CD4-positive, alpha-beta T cell treated with Interleukin-17A for 4 hours (primary cell): Measurements from ENCODE around the gene F12.
A peak's percentile ranks its signal among the peaks of the same experiment; 100 is the strongest.
"Not testable (repeated sequence)": the region's sequence is repeated elsewhere in the genome, so short reads cannot be mapped to it uniquely, and the experiment has no call there.

ENCODE experiments used
- DNase-seq: peaks from one replicate; pipeline ENCODE4 v3.0.0-alpha.2; 2020; ENCODE audit warnings: mixed read lengths

The F12 gene

DNA sequence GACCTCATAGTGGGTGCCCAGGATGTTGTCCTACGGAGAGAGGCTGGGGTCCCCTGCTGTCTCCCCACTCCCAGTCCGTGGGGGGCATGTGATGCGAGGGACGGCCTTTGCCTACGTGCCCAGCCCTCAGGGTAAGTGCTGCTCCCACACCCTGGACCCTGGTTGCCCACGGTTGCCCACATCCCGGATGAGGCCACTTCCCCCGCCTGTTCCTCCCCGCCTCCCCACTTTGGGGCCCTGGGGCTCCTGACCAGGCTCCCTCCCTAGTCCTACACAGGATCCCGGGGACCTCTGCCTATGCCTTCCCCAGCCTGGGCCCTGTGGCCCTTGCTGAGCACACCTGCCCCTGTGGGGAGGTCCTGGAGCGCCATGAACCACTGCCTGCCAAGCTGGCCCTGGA is 23.6 kb downstream of the F12 start:
- DNase-seq, result no peak

DNA sequence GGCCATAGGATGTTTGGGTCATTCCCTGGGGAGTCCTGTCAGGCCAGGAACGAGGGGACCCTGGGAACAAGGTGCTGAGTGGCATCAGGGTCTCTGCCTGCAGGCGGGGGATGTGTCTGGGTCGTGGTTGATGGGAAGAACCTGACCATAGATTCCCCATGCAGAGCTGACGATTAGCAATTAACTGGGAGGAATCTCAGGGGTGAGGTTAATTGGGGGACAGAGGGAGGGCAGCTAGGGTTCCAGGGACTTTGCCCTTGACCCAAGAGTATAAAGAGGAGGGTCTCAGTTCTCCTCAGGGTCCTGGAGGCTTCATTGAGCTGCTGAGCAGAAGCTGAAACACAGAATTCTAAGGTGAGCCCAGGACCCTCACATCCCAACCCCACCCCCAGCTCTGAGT is 25.2 kb downstream of the F12 start, which contains the start of gene SLC34A1:
Gene SLC34A1 (plus strand): TSS at position 301 of the 400 bp plus-strand sequence. CDS start 1,308 bp downstream, outside the sequence.
- no peak for DNase-seq

DNA sequence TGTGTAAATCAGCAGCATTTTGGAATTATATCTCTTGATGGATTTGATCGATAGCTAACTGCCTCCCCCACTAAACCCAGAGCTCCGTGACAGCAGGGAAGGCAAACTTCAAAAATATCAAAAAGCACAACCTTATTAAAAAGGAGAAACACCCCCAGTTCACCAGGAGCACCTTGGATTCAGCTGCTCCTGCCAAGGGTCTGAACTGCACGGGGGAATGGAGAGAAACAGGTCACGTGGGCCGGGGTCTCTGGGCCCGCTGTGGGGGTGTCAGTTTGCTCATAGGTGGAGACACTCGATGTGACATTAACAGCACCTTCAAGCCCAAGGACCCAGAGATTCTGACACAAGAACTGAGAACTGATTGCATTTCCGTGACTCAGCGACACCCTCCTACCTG is 26.2 kb downstream of the F12 start:
- DNase-seq, result no peak

DNA sequence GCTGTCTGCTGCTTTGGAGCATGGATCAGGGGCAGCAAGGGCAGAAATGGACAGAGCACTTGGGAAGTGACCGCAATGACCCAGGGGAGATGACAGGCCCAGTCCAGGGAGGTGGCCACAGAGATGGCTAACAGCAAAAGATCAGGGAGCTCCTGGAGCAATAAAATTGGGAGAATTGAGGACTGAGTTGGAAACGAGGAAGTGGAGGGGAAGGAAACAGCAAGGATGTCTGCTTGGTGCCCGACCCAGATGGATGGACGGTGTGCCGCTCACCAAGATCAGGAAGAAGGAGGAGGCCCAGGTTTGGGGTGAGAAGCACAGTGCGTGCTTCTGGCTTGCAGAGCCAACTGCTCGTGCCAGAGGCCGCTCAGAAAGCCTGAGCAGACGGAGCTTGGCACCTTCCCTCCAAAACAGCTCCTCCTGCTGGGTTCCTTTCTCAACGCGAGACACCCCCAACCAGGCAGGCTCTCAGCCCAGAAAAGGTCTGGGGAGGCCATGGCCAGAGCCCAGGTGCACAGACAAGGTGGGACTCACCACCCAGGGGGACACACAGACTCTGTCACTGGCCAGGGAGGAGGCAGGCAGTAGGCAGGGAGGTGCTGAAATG is 26.8 kb downstream of the F12 start:
- peak; percentile 68 for DNase-seq

DNA sequence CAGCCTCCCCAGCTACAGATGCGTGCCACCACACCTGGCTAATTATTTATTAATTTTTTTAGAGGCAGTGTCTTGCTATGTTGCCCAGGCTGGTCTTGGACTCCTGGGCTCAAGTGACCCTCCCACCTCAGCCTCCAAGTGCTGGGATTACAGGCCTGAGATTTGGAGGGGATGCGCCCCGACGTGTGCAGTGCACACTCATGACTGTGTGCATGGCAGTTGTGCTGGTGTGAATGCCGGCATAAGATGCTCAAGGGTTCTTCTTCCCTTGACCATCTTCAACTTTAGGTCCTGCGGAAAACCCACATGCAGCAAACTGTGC is 28.6 kb downstream of the F12 start:
- DNase-seq, result no peak

DNA sequence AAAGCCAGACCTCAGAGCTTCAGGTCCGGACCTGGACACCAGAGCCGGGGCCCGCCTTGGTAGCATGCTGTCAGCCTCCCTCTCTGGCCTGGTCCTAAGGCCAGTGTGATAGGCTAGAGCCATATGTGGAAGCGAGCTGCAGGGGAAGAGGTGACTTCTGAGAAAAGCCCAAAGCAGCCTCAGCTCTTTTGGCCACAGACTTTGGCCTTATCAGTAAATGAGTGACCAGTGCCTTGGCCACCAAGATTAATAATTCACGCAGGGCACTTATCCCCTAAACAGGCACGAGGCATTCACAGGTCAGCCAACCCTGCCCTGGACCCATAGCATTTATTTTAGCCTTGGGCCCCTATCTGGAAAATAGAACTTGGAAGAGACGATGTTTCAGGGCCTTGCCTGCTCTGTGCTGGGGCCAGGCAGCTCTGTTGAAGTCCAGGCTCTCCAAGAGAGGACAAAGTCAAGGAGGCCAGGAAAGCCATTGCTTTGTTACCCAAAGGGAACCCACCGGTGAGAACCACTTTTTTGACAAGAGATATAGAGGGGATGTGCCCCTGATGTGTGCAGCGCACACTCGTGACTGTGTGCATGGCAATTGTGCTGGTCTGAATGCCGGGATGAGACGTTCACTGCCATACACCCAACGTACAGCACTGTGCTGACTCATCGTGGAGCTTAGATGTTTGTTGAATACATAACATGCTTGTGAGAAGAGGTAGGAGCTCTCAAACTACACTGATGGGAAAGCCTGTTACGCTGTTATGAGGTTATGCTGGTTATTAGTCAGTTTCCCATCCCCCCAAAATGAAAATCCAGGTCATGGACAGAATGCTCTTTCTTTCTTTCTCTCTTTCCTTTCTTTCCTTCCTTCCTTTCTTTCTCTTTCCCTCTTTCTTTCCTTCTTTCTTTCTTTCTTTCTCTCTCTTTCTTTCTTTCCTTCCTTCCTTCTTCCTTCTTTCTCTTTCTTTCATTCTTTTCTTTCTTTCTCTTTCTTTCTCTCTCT is 30.2 kb downstream of the F12 start:
- DNase-seq, result peak; percentile 58

DNA sequence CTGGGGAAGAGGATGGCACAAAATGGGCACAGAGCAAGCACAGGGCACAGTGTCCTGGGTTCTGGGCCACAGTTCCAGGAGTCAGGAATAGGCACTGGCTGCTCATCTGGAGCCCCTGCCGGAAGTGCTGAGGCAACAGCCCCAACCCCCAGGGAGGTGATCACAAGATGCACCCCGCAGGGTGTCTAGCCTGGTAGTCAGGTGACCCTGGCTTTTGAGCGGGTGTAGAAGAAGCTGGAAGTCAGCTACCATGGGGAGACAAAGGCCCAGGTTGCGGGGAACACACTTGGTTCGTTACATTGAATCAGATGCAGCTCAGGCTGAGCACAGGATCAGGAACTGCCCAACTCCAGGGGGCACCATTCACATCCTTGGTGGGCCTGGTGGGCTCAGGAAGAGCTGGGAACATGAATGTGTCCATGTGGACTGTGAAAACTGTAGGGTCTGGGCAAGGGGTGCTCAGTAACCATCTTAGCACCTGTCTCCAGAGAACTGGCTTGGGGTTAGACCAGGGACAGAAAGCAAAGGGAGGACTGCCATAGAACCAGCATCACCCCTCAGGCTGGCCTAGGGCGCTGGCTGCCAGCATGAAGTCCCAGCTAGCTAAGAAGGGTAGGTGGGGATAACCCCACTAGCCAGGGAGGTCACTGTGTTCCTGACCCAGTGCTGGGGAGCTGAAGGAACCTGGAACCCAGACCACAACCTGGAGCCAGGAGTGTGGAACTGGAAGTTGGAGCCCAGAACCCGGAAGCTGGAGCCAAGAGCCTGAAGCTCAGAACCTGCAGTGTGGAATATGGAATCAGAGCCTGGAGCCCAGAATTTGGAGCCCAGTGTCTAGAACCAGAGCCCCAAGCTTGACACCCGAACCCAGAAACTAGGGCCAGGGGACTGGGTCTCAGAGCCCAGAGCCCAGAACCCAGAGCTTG is 31.2 kb downstream of the F12 start:
- no peak for DNase-seq

DNA sequence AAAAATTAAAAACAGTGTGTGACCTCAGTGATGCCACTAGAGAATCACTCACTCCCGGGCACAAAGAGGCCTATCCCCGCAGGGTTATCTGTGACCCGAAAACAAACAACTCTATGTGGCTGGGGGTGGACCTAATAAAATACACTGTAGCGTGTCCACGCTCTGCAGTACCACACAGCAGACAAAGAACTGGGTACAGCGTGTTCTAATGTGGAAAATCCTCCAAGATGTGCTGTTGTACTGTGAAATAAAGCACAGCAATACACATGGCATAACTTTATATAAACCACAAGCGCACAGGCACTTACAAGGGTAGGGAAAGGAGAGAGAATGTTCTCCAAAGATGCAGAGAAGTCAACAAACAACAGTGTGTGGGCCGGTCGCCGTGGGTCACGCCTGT is 33.3 kb downstream of the F12 start:
- no peak for DNase-seq

DNA sequence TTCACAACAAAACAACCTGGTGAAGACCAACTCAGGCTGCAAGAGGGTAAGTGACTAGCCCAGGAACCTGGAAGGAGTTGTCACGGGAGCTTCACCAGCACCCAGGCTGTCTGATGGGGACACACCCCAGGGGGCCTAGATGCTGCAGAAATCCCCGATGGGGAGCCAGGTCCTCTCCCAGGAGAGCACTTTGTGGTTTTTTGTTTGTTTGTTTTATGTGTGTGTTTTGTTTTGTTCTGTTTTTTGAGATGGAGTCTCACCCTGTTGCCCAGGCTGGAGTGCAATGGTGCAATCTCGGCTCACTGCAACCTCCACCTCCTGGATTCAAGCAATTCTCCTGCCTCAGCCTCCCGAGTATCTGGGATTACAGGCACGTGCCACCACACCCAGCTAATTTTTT is 33.8 kb downstream of the F12 start:
- not testable (repeated sequence) for DNase-seq

DNA sequence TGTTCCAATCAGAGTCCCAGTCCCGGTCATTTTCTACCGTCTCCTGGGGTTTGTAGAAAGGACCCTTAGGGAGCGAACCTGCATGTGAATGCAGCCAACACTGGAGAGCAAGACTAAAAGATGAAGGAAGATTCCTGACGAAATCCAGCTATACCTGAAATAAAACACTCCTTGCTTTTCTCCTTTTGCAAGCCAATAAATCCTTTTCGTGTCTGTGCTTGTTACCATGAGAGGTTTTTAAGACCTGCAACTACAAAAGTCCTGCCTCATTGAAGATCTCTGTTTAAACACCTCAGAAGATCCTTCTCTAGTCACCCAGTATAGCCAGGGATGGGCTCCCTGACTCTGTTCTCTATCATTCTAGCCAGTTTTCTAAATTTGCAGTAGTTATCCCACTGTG is 35.2 kb downstream of the F12 start:
- no peak for DNase-seq

DNA sequence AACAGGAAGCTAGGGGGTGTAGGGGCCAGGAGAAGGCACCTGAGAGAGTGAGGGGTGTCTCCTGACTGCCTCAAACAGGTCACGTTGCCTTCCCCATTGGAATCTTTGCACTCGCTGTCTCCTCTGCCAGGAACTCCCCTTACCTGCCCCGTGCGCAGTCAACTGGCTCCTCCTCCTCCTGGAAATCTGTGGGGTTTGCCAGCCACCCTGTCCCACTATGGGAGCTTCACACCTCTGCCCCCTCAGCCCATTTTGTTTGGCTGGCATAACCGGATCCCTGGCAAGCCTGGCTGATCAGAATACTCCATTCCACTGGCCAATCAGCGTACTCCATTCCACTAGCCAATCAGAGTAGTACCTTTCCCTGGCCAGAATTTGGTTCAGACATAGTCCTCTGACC is 35.6 kb downstream of the F12 start:
- DNase-seq, result peak; percentile 32

DNA sequence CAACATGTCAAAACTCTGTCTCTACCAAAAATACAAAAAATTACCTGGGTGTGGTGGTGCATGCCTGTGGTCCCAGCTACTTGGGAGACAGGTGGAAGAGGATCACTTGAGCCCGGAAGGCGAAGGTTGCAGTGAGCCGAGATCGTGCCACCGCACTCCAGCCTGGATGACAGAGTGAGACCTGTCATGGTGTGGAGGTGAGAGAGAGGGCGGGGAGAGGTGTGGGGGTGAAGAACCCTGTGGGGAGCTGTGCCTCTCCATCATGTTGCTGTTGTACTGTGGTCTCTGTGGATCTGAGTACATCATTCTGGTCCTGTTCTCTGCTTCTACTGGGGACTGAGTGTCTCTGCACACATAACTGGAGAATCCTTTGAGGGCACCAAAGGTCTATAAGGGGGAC is 36.5 kb downstream of the F12 start:
- peak; percentile 50 for DNase-seq

DNA sequence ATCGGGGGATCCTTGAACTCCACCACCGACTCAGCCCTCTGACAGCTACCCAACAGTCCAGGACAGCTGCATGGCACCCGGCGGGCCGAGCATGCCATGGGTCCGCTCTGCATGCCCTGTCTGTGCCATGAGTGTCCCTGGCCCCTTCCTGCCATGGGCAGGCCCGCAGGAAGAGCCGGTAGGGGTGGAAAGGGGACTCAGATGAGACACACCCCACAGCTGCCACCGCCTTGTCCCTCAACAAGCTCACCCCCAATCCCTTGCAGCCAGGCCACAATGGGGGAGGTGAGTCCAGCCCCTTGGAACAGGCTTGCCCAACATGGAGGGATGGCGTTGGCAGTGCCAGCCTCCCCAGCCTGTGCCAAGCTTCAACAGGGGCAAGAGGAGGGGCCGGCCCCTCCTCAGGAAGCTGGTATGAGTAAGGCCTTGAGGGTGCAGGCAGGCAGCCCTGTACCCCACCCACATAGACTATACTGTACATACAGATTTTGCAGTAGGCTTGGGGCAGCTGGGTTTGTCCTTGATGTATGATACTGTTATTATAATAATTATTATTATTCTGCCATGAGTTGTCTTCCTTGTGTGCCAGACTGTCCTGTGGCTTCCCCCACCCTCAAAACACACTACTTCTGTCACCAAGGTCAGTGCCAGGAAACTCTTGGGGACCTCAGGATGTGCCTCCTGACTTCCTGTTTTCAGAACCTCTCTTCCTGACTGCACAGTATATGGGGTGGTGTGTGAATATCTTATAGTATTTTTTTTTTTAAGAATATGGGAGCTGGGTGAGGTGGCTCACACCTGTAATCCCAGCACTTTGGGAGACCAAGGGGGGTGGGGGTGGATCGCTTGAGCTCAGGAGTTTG is 37.1 kb downstream of the F12 start:
- peak; percentile 78 for DNase-seq

DNA sequence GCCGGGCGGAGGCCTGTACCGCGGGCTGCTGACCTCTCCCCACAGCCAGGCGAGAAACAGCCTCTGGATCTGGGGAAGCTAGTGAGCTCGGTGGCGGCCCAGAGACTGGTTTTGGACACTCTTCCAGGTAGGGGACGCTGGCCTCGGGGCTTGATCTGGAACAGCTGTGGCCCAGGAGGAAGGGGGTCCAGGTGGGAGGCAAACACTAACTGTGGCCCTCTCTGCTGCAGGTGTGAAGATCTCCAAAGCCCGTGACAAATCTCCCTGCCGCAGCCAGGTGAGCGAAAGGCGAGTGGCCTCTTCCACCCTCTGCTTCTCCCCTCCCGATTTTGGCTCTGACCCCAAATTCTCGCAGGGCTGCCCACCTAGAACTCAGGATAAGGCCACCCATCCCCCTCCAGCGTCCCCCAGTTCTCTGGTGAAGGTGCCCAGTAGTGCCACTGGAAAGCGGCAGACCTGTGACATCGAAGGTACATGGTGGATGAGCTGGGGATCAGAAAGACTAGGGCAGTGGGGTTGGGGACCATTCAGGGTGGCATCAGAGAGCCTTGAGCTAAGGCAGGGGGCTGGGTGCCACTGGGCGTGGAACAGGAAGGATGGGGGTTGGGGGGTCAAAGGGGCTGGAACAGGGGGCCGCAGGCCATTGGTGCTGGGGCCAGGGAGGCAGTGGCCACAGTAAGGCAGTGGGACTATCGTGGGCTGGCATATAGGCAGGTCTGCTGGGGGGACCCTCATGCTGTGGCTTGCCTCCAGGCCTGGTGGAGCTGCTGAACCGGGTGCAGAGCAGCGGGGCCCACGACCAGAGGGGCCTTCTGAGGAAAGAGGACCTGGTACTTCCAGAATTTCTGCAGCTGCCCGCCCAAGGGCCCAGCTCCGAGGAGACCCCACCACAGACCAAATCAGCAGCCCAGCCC is 38.0 kb downstream of the F12 start:
- DNase-seq, result peak; percentile 20

DNA sequence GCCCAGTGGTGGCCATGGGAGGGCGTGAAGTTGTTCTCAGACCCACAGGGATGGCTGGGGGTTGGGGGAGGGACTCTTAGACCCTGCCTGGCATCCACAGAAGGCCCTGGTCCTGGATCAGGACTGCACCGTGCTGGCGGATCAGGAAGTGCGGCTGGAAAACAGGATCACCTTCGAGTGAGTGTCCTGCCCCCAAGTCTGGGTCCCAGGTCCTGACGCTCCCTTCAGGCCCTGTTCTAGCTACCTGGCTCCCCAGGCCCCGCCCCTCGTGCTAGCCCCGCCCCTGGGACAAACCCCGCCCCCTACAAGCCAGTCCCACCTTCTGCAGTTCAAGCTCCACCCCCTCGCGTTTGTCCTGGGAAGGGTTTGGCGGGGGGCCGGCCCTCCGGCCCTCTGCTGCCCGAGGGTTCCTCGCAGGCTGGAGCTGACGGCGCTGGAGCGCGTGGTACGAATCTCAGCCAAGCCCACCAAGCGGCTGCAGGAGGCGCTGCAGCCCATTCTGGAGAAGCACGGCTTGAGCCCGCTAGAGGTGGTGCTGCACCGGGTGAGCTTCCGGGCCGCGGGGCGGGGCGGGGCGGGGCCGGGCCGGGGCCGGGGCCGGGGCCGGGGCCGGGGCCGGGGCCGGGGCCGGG is 38.8 kb downstream of the F12 start:
- peak; percentile 79 for DNase-seq

DNA sequence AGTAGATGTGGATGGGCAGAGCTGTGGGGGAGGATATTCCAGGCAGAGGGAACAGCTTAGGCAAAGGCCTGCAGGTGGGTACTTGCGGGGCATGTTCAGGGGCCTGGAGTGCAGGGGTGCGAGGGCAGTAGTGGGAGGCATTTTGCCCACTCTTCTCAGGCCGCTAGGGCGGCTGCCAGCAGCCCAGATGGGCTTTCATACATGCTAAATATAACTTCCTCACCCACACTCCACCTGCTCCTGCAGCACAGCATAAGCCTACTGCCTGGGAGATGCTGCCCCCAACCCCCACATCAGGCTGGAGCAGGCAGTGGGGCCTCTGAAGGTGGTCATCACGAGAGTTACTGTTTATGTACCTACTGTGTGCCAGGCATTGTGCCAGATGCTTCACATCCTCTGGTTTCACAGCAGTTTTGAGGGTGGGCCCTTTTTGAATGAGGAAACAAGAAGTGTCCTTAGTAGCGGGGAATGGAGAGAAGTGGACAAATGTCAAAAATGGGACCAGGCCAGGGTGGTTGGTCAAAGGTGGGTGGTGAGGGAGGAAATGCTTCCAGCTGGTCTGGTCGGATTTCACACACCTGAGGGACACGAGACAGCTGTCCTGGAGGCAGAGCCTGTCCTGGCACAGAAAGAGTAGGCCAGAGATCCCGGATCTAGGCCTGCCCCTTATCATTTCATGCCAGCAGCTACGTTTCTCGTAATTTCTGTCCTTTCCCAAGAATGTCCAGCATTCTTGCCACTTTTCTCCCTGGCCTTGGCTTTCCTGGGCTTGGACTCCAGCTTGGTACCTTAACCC is 39.5 kb downstream of the F12 start:
- DNase-seq, result peak; percentile 3

DNA sequence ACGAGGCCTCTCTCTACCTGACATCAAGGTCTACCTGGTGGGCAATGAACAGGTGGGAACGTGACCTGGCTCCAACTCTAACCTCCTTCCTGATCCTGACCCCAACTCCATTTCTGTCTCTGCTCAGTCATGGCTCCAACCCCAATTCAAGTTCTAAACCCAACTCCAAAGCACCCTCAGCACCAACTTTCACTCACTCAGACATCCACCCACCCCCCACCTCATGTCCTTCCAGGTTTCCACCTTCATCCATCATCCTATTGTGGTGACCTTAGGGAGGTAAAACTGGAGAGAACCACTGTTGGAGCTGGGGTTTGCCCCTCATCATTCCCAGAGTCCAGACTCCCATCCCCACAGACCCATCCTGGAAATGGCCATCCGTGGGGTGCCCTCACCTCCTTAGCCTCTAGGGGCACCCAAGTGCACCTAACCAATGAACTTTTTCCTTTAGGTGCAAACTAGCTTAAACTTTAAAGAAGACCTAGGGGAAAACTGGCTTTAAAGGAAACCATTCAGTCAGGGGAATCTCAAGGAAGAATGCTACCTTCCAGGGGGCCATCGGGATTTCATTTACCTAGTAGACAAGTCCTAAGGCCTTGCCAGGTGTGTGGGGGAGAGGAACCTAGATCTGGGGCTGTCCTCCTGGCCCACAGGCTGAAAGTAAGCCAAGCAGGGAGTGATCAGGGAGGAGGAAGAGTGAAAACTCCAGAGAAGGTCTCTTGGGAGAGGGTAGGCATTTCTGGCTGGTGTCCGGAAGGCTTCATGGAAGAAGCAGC is 40.3 kb downstream of the F12 start:
- peak; percentile 54 for DNase-seq

DNA sequence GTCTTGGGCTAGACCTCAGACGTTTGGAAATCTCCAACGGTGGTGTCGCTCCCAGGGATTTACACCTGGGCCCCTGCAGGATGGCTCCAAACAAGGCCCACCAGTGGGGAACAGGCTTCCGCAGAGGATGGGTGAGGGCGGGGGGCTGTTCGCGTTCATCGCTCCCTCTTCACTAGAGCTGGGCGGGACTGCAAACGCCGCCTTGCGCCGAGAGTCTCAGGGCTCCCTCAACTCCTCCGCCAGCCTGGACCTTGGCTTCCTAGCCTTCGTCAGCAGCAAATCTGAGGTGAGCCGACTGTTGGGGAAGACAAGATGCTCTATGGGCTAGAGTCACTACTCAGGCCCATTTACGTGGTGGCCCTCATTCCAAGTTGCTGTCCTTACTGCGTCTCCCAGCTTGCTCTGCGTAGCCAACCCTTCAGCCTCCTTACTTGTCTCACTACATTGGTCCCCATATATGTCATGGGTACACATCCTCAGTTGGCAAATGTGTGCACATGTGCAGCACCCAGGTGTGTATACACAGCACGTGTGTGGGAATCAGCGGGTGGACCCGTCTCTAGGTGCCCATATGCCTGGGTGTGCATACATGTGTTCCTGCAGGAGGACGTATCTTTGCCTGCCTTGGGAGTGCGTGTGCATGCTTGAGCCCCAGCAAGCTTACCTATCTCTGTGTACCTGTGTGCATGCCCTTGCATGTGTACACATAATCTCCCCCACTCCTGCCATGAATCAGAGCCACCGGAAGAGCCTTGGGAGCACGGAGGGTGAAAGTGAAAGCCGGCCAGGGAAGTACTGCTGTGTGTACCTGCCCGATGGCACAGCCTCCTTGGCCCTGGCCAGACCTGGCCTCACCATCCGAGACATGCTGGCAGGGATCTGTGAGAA is 41.1 kb downstream of the F12 start:
- DNase-seq, result no peak
